OCI-LY3 (cell line): ENCODE data around the gene ESPNL.

Experiments
- H2AFZ ChIP-seq: fragments of 200-600, 300-600 bp; shearing (Covaris generic); 2 replicates; pipeline ENCODE4 v1.6.0; 2014; ENCODE audit warnings: antibody characterized with exemption, low read depth, low read length
- H3K27ac ChIP-seq: fragments of 200-600, 300-600 bp; sonication (generic); 2 replicates; pipeline ENCODE4 v1.5.1; 2014; ENCODE audit warnings: mild to moderate bottlenecking, low read length, moderate library complexity, mixed read lengths
- H3K27me3 ChIP-seq: fragments of 200-600, 300-600 bp; sonication (generic); 2 replicates; pipeline ENCODE4 v1.6.1; 2014; ENCODE audit warnings: low read depth, low read length, mixed read lengths
- H3K36me3 ChIP-seq: fragments of 200-600, 300-600 bp; sonication (generic); replicated peaks from 2 replicates; pipeline ENCODE3; 2014; ENCODE audit warnings: low read depth, low read length, mixed read lengths
- H3K4me1 ChIP-seq: fragments of 300-600, 200-600 bp; sonication (generic); 2 replicates; pipeline ENCODE4 v1.6.1; 2014; ENCODE audit warnings: low read length, mixed read lengths
- H3K4me2 ChIP-seq: fragments of 200-600, 300-600 bp; sonication (generic); 2 replicates; pipeline ENCODE4 v1.6.1; 2014; ENCODE audit warnings: low read length, mixed read lengths
- H3K4me3 ChIP-seq: fragments of 300-600, 200-600 bp; sonication (generic); 2 replicates; pipeline ENCODE4 v1.5.1; 2014; ENCODE audit warnings: antibody characterized with exemption, mild to moderate bottlenecking, low read length, moderate library complexity
- H3K79me2 ChIP-seq: fragments of 300-600, 200-600 bp; shearing (Covaris generic); 2 replicates; pipeline ENCODE4 v1.6.1; 2014; ENCODE audit warnings: mild to moderate bottlenecking, low read length, mixed read lengths
- H3K9ac ChIP-seq: fragments of 300-600, 200-600 bp; shearing (Covaris generic); 2 replicates; pipeline ENCODE4 v1.6.0; 2014; ENCODE audit warnings: mild to moderate bottlenecking, low read length, moderate library complexity
- H3K9me3 ChIP-seq: fragments of 200-600, 300-600 bp; shearing (Covaris generic); 2 replicates; pipeline ENCODE4 v1.6.1; 2014; ENCODE audit warnings: low read length, mixed read lengths; ENCODE audit not compliant: insufficient read depth
- H4K20me1 ChIP-seq: fragments of 200-600, 300-600 bp; sonication (generic); 2 replicates; pipeline ENCODE4 v1.6.1; 2016; ENCODE audit warnings: low read length, mixed read lengths; ENCODE audit not compliant: insufficient read depth
- CTCF ChIP-seq: fragments of 200-600, 300-600 bp; sonication (generic); IDR thresholded peaks from 2 replicates; pipeline ENCODE4 v1.5.1; 2014; ENCODE audit warnings: antibody characterized with exemption, low read length, low read depth
- EZH2phosphoT487 ChIP-seq: fragments of 200-600 bp; shearing (Covaris generic); IDR thresholded peaks from 2 replicates; pipeline ENCODE4 v1.6.1; 2018; ENCODE audit warnings: antibody characterized with exemption, mixed run types, low read depth

Gene ESPNL

GRCh38 chr2:238126338-238126737 is 26.2 kb downstream of the ESPNL start:
- Histone ChIP-seq H3K79me2 (no peaks in the 10 kb centered on the region), H3K9me3 (0 out of 2 replicates have a peak, but pooled peaks cover 4% of the 10 kb centered on the region), H3K36me3 (no peaks in the 10 kb centered on the region), H3K9ac (no peak overlapping the region), H3K4me3 (no peak overlapping the region), H3K4me1 (no peaks in the 10 kb centered on the region), H3K27me3 (no peaks in the 10 kb centered on the region), H3K4me2 (no peak overlapping the region), H2AFZ (no peak overlapping the region), H4K20me1 (no peaks in the 10 kb centered on the region), H3K27ac (no peak overlapping the region)
- TF ChIP-seq EZH2phosphoT487 (no peak), CTCF (no peak)

GRCh38 chr2:238126775-238127164 is 26.6 kb downstream of the ESPNL start:
- Histone ChIP-seq H3K9me3 (0 out of 2 replicates have a peak, but pooled peaks cover 4% of the 10 kb centered on the region), H3K4me3 (no peak overlapping the region), H3K27me3 (no peaks in the 10 kb centered on the region), H3K79me2 (no peaks in the 10 kb centered on the region), H3K4me1 (no peaks in the 10 kb centered on the region), H2AFZ (no peak overlapping the region), H3K36me3 (no peaks in the 10 kb centered on the region), H3K9ac (no peak overlapping the region), H4K20me1 (no peaks in the 10 kb centered on the region), H3K27ac (no peak overlapping the region), H3K4me2 (no peak overlapping the region)
- no peak for TF ChIP-seq EZH2phosphoT487
- no peak for TF ChIP-seq CTCF

GRCh38 chr2:238127165-238128060 is 27.3 kb downstream of the ESPNL start:
- H4K20me1 ChIP-seq, result no peaks in the 10 kb centered on the region
- no peak overlapping the region for H3K27ac ChIP-seq
- no peaks in the 10 kb centered on the region for H3K36me3 ChIP-seq
- TF ChIP-seq CTCF (no peak), EZH2phosphoT487 (no peak)
- no peak overlapping the region for H2AFZ ChIP-seq
- no peaks in the 10 kb centered on the region for H3K4me1 ChIP-seq
- H3K9me3 ChIP-seq, result 0 out of 2 replicates have a peak, but pooled peaks cover 4% of the 10 kb centered on the region
- H3K27me3 ChIP-seq, result no peaks in the 10 kb centered on the region
- no peak overlapping the region for H3K4me3 ChIP-seq
- no peaks in the 10 kb centered on the region for H3K79me2 ChIP-seq
- H3K9ac ChIP-seq, result no peak overlapping the region
- no peak overlapping the region for H3K4me2 ChIP-seq

- H3K27me3 ChIP-seq, result no peaks in the 10 kb centered on the region
- H3K27ac ChIP-seq, result no peak overlapping the region
- TF ChIP-seq CTCF, result no peak
- no peak for TF ChIP-seq EZH2phosphoT487
- H3K9ac ChIP-seq, result no peak overlapping the region
- no peaks in the 10 kb centered on the region for H3K79me2 ChIP-seq
- H3K36me3 ChIP-seq, result no peaks in the 10 kb centered on the region
- no peak overlapping the region for H2AFZ ChIP-seq
- no peak overlapping the region for H3K4me3 ChIP-seq
- no peaks in the 10 kb centered on the region for H3K4me1 ChIP-seq
- no peak overlapping the region for H3K4me2 ChIP-seq
- 0 out of 2 replicates have a peak, but pooled peaks cover 4% of the 10 kb centered on the region for H3K9me3 ChIP-seq
- no peaks in the 10 kb centered on the region for H4K20me1 ChIP-seq
These were observed 27.9 kb downstream of the ESPNL start for GRCh38 chr2:238128061-238128440.
